KMS-11 (cell line): ENCODE results near the gene NFXL1.
A peak's percentile ranks its signal among the peaks of the same experiment; 100 is the strongest.

Experiments used
- H2AFZ ChIP-seq: fragments of 200-600 bp; sonication (generic); 2 replicates; pipeline ENCODE4 v1.6.1; 2016; ENCODE audit warnings: antibody characterized with exemption, mixed run types, low read depth
- H3K27ac ChIP-seq: fragments of 200-600 bp; sonication (generic); 2 replicates; pipeline ENCODE4 v1.6.1; 2016; ENCODE audit warnings: mild to moderate bottlenecking, mixed run types
- H3K27me3 ChIP-seq: fragments of 200-600 bp; sonication (generic); 2 replicates; pipeline ENCODE4 v1.6.1; 2017; ENCODE audit warnings: mild to moderate bottlenecking, low read depth, mixed run types, moderate library complexity; ENCODE audit not compliant: insufficient read depth
- H3K36me3 ChIP-seq: fragments of 200-600 bp; sonication (generic); 2 replicates; pipeline ENCODE4 v1.6.1; 2017; ENCODE audit warnings: mild to moderate bottlenecking, mixed run types; ENCODE audit not compliant: insufficient read depth
- H3K4me1 ChIP-seq: fragments of 200-600 bp; sonication (generic); 2 replicates; pipeline ENCODE4 v1.6.1; 2016; ENCODE audit warnings: mild to moderate bottlenecking, low read depth, mixed run types; ENCODE audit not compliant: poor library complexity, severe bottlenecking
- H3K4me2 ChIP-seq: fragments of 200-600 bp; sonication (generic); 2 replicates; pipeline ENCODE4 v1.7.0; 2016; ENCODE audit warnings: mild to moderate bottlenecking, mixed run types
- H3K4me3 ChIP-seq: fragments of 200-600 bp; sonication (generic); IDR thresholded peaks from 2 replicates; pipeline ENCODE4 v1.6.1; 2017; ENCODE audit warnings: low read depth, low read length, mixed read lengths; ENCODE audit not compliant: insufficient read depth
- H3K79me2 ChIP-seq: fragments of 200-600 bp; sonication (generic); 2 replicates; pipeline ENCODE4 v1.6.1; 2016; ENCODE audit warnings: low read depth, mixed run types; ENCODE audit not compliant: insufficient read depth
- H3K9ac ChIP-seq: fragments of 200-600 bp; sonication (generic); 2 replicates; pipeline ENCODE4 v1.6.1; 2016; ENCODE audit warnings: mild to moderate bottlenecking, mixed run types
- H4K20me1 ChIP-seq: fragments of 200-600 bp; sonication (generic); 2 replicates; pipeline ENCODE4 v1.6.1; 2016; ENCODE audit warnings: mild to moderate bottlenecking, mixed run types; ENCODE audit not compliant: insufficient read depth
- CTCF ChIP-seq: fragments of 200-600 bp; sonication (generic); conservative IDR thresholded peaks from 2 replicates; pipeline ENCODE4 v1.6.1; 2017; ENCODE audit warnings: low read depth, mild to moderate bottlenecking, antibody characterized with exemption, low read length, moderate library complexity, mixed read lengths

NFXL1 gene

DNA sequence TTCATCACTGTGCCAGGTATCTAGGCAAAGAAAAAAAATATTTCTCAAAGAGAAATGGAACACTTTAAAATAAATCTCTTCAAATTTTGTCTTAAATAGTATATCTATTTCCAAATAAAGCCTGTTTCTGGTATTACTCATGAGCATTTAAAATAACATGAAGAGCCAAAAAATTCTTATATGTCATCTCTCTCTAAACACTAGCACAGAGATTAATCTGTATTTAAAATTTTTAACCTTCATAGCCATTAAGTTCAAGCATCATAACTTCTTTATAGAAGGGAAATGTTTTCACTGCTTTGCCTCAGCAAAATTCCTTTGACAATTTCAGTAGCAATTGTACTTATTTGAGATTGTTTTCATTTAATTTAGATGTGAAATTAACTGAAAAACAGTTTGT, 71.4 kb downstream of the NFXL1 start:
- no peaks in the 10 kb centered on the region for H3K36me3 ChIP-seq
- H3K4me1 ChIP-seq = peaks cover 5% of the 10 kb centered on the region

DNA sequence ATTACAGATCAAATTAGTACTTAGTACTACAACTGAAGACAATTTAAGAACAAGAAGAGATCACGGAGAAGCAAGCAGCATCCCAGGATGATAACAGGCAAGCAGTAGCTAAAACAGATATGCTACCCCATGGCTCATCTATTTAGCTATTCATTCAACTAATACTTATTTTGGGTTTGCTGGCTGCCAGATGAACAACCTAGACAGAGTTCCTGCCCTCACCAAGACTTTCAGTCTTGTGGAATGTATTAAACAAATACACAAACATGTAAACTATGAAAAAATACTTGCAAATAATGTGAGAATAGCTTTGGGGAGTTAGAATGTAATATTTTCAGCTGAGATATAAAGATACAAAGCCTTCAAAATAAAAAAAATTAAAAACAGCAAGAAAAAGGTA, 74.1 kb downstream of the NFXL1 start:
- no peak for TF ChIP-seq CTCF
- Histone ChIP-seq H3K4me1 (peaks cover 5% of the 10 kb centered on the region), H4K20me1 (no peaks in the 10 kb centered on the region), H3K4me2 (no peak overlapping the region), H2AFZ (no peak overlapping the region), H3K4me3 (no peak overlapping the region), H3K27ac (no peak overlapping the region), H3K36me3 (no peaks in the 10 kb centered on the region), H3K79me2 (no peaks in the 10 kb centered on the region), H3K9ac (no peak overlapping the region), H3K27me3 (no peaks in the 10 kb centered on the region)

More for the DNA sequence above, 71.4 kb downstream of the NFXL1 start:
- no peak overlapping the region for H3K9ac ChIP-seq
- H3K4me2 ChIP-seq = no peak overlapping the region
- no peaks in the 10 kb centered on the region for H3K79me2 ChIP-seq
- no peak overlapping the region for H3K27ac ChIP-seq
- H2AFZ ChIP-seq = no peak overlapping the region
- H3K4me3 ChIP-seq = no peak overlapping the region
- no peaks in the 10 kb centered on the region for H4K20me1 ChIP-seq
- no peak for TF ChIP-seq CTCF
- no peaks in the 10 kb centered on the region for H3K27me3 ChIP-seq

GRCh38 chr4:47839259-47839658, 75.1 kb downstream of the NFXL1 start:
- H3K4me3 ChIP-seq = no peak overlapping the region
- H3K9ac ChIP-seq = no peak overlapping the region
- no peaks in the 10 kb centered on the region for H4K20me1 ChIP-seq
- H3K4me1 ChIP-seq = peaks cover 5% of the 10 kb centered on the region
- TF ChIP-seq CTCF = peak; percentile 34
- H3K27ac ChIP-seq = no peak overlapping the region
- no peaks in the 10 kb centered on the region for H3K27me3 ChIP-seq
- H3K79me2 ChIP-seq = no peaks in the 10 kb centered on the region
- H3K36me3 ChIP-seq = no peaks in the 10 kb centered on the region
- H2AFZ ChIP-seq = no peak overlapping the region
- H3K4me2 ChIP-seq = no peak overlapping the region

- no peak overlapping the region for H2AFZ ChIP-seq
- no peak overlapping the region for H3K9ac ChIP-seq
- H3K4me1 ChIP-seq = peaks cover 5% of the 10 kb centered on the region
- TF ChIP-seq CTCF = no peak
- no peaks in the 10 kb centered on the region for H3K36me3 ChIP-seq
- H4K20me1 ChIP-seq = no peaks in the 10 kb centered on the region
- no peak overlapping the region for H3K27ac ChIP-seq
- H3K27me3 ChIP-seq = no peaks in the 10 kb centered on the region
- H3K4me2 ChIP-seq = no peak overlapping the region
- H3K79me2 ChIP-seq = no peaks in the 10 kb centered on the region
- H3K4me3 ChIP-seq = no peak overlapping the region
Measured at GRCh38 chr4:47838445-47838844, 75.9 kb downstream of the NFXL1 start.

DNA sequence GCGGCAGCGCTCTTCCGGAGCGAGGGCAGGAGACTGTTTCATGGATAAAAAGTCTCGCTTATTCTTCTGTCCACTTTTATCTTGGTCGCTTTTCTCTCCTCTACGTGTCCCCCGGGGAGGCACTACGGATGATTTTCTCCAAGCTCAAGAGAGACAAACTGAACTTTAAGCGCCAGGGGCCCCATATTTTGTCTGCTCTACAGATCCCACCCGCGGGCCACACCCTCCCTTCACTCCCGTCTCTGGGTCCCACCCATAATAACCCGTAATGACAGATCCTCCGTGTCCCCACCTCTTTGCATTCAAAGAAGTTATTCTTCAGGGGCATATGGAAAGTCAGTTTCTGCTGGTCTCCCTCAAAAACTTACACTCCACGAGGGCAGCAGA, 76.5 kb downstream of the NFXL1 start, which contains the start of gene CORIN:
Gene CORIN, minus strand, starts transcription at position 160 of the 387 bp plus-strand sequence. Its CDS starts 118 bp downstream, at position 42.
- Histone ChIP-seq H3K4me1 (peaks cover 5% of the 10 kb centered on the region), H3K9ac (peak within 1 kb of the TSS; percentile 30; the same call in 1 of the 2 replicates), H3K27me3 (no peaks in the 10 kb centered on the region), H3K4me3 (no peak within 1 kb of the TSS), H3K4me2 (peak within 1 kb of the TSS; percentile 51; the same call in 1 of the 2 replicates), H3K79me2 (no peaks in the 10 kb centered on the region), H4K20me1 (no peaks in the 10 kb centered on the region), H3K36me3 (no peaks in the 10 kb centered on the region), H2AFZ (peak within 1 kb of the TSS; percentile 38; the same call in 1 of the 2 replicates), H3K27ac (no peak within 1 kb of the TSS)
- no peak for TF ChIP-seq CTCF
